Duodenal mucosa (tissue), 2 donors: ENCODE data around the gene LDLRAD2.
"Not testable (repeated sequence)": the region's sequence is repeated elsewhere in the genome, so short reads cannot be mapped to it uniquely, and the experiment has no call there.

Source experiments
- H3K27ac ChIP-seq: one replicate; pipeline ENCODE4 v1.7.0; 2013; ENCODE audit warnings: low read depth, low read length
- H3K27me3 ChIP-seq, 2 donors: one replicate each; pipeline ENCODE4 v1.7.0; 2013; ENCODE audit warnings: low read length in 2 of 2, control low read depth in 1 of 2; ENCODE audit not compliant: insufficient read depth in 2 of 2, control insufficient read depth in 1 of 2
- H3K36me3 ChIP-seq, 2 donors: one replicate each; pipeline ENCODE4 v1.7.0; 2013; ENCODE audit warnings: low read length in 2 of 2, control low read depth in 1 of 2; ENCODE audit not compliant: insufficient read depth in 2 of 2, control insufficient read depth in 1 of 2
- H3K4me1 ChIP-seq, 2 donors: one replicate each; pipeline ENCODE4 v1.7.0; 2013; ENCODE audit warnings: low read length in 2 of 2, control low read depth in 1 of 2; ENCODE audit not compliant: insufficient read depth in 2 of 2, control insufficient read depth in 1 of 2
- H3K4me3 ChIP-seq, 2 donors: one replicate each; pipeline ENCODE4 v1.7.0; 2013; ENCODE audit warnings: low read length in 2 of 2, low read depth in 1 of 2
- H3K9ac ChIP-seq, 2 donors: one replicate each; pipeline ENCODE4 v1.7.0; 2013; ENCODE audit warnings: low read length in 2 of 2, low read depth in 1 of 2
- H3K9me3 ChIP-seq, 2 donors: one replicate each; pipeline ENCODE4 v1.7.0; 2013; ENCODE audit warnings: low read length in 2 of 2, control low read depth in 1 of 2; ENCODE audit not compliant: control insufficient read depth in 1 of 2

The LDLRAD2 gene

GRCh38 chr1:21783679-21784603, 28.1 kb upstream of the LDLRAD2 start:
- peak overlapping the region; percentile 90 to 98 for H3K9ac ChIP-seq
- H3K4me1 ChIP-seq, result peaks cover 7 to 8% of the 10 kb centered on the region in 2 donors
- no peaks in the 10 kb centered on the region for H3K9me3 ChIP-seq
- peak overlapping the region; percentile 74 to 94 for H3K4me3 ChIP-seq
- no peaks in the 10 kb centered on the region for H3K36me3 ChIP-seq
- no peaks in the 10 kb centered on the region for H3K27me3 ChIP-seq
- H3K27ac ChIP-seq, result peak overlapping the region; percentile 100

GRCh38 chr1:21785764-21786163, 26.3 kb upstream of the LDLRAD2 start:
- H3K27me3 ChIP-seq, H3K4me1 ChIP-seq, H3K9me3 ChIP-seq, H3K36me3 ChIP-seq, H3K27ac ChIP-seq, H3K9ac ChIP-seq, H3K4me3 ChIP-seq: not testable (repeated sequence)

- Histone ChIP-seq H3K27me3 (no peaks in the 10 kb centered on the region), H3K27ac (no peak overlapping the region), H3K9me3 (no peaks in the 10 kb centered on the region), H3K9ac (no peak overlapping the region), H3K4me3 (no peak overlapping the region), H3K4me1 (peaks cover 0 to 3% of the 10 kb centered on the region in 2 donors), H3K36me3 (no peaks in the 10 kb centered on the region)
Measured at GRCh38 chr1:21786640-21787039, 25.4 kb upstream of the LDLRAD2 start.

- H3K27ac ChIP-seq, result no peak overlapping the region
- H3K9ac ChIP-seq, result no peak overlapping the region
- H3K27me3 ChIP-seq, result no peaks in the 10 kb centered on the region
- no peaks in the 10 kb centered on the region for H3K36me3 ChIP-seq
- no peaks in the 10 kb centered on the region for H3K4me1 ChIP-seq
- H3K9me3 ChIP-seq, result peaks cover 6 to 7% of the 10 kb centered on the region in 2 donors
- no peak overlapping the region for H3K4me3 ChIP-seq
Measured at GRCh38 chr1:21793104-21793503, 19.0 kb upstream of the LDLRAD2 start.

GRCh38 chr1:21794656-21795055, 17.4 kb upstream of the LDLRAD2 start:
- Histone ChIP-seq H3K36me3 (no peaks in the 10 kb centered on the region), H3K27me3 (no peaks in the 10 kb centered on the region), H3K9me3 (peaks cover 6 to 7% of the 10 kb centered on the region in 2 donors), H3K4me3 (no peak overlapping the region), H3K27ac (no peak overlapping the region), H3K9ac (no peak overlapping the region), H3K4me1 (no peaks in the 10 kb centered on the region)

- no peak overlapping the region for H3K4me3 ChIP-seq
- no peaks in the 10 kb centered on the region for H3K4me1 ChIP-seq
Measured at GRCh38 chr1:21795075-21795474, 17.0 kb upstream of the LDLRAD2 start.

GRCh38 chr1:21799730-21800129, 12.3 kb upstream of the LDLRAD2 start:
- Histone ChIP-seq H3K4me1 (no peaks in the 10 kb centered on the region), H3K4me3 (no peak overlapping the region), H3K9ac (no peak overlapping the region), H3K36me3 (no peaks in the 10 kb centered on the region), H3K9me3 (peaks cover 5 to 6% of the 10 kb centered on the region in 2 donors), H3K27ac (no peak overlapping the region), H3K27me3 (no peaks in the 10 kb centered on the region)

More at GRCh38 chr1:21795075-21795474, 17.0 kb upstream of the LDLRAD2 start:
- no peaks in the 10 kb centered on the region for H3K36me3 ChIP-seq
- H3K9ac ChIP-seq, result no peak overlapping the region
- H3K27ac ChIP-seq, result no peak overlapping the region
- H3K9me3 ChIP-seq, result peaks cover 6 to 7% of the 10 kb centered on the region in 2 donors
- no peaks in the 10 kb centered on the region for H3K27me3 ChIP-seq

- Histone ChIP-seq H3K4me1 (no peaks in the 10 kb centered on the region), H3K4me3 (no peak overlapping the region), H3K9me3 (no peaks in the 10 kb centered on the region), H3K27me3 (no peaks in the 10 kb centered on the region), H3K9ac (no peak overlapping the region), H3K27ac (no peak overlapping the region), H3K36me3 (no peaks in the 10 kb centered on the region)
Measured at GRCh38 chr1:21801100-21801499, 11.0 kb upstream of the LDLRAD2 start.

GRCh38 chr1:21804536-21804935, 7.5 kb upstream of the LDLRAD2 start:
- Histone ChIP-seq H3K4me3 (no peak overlapping the region), H3K27ac (no peak overlapping the region), H3K4me1 (no peaks in the 10 kb centered on the region)

GRCh38 chr1:21813542-21813941, 1.5 kb downstream of the LDLRAD2 start:
- H3K27me3 ChIP-seq, result peaks cover 0 to 3% of the 10 kb centered on the region in 2 donors
- peaks cover 7 to 14% of the 10 kb centered on the region in 2 donors for H3K4me1 ChIP-seq
- no peaks in the 10 kb centered on the region for H3K9me3 ChIP-seq
- no peak overlapping the region for H3K9ac ChIP-seq
- no peak overlapping the region for H3K27ac ChIP-seq
- no peaks in the 10 kb centered on the region for H3K36me3 ChIP-seq
- no peak overlapping the region for H3K4me3 ChIP-seq

More at GRCh38 chr1:21804536-21804935, 7.5 kb upstream of the LDLRAD2 start:
- Histone ChIP-seq H3K9me3 (no peaks in the 10 kb centered on the region), H3K36me3 (no peaks in the 10 kb centered on the region), H3K9ac (no peak overlapping the region), H3K27me3 (no peaks in the 10 kb centered on the region)
